ENCODE results near the gene ANKFY1. TPM values are rescaled to one million over a fixed set of nuclear protein-coding genes. Genes with fewer than 3 reads are reported as not detected.

Gene ANKFY1
- total and polyA plus RNA-seq, 9 of the 15 experiments (the other 6 are each of a cell fraction or from before 2014, with no cell fraction given), result 4.3 to 25.6 (median 12.2) TPM

DNA sequence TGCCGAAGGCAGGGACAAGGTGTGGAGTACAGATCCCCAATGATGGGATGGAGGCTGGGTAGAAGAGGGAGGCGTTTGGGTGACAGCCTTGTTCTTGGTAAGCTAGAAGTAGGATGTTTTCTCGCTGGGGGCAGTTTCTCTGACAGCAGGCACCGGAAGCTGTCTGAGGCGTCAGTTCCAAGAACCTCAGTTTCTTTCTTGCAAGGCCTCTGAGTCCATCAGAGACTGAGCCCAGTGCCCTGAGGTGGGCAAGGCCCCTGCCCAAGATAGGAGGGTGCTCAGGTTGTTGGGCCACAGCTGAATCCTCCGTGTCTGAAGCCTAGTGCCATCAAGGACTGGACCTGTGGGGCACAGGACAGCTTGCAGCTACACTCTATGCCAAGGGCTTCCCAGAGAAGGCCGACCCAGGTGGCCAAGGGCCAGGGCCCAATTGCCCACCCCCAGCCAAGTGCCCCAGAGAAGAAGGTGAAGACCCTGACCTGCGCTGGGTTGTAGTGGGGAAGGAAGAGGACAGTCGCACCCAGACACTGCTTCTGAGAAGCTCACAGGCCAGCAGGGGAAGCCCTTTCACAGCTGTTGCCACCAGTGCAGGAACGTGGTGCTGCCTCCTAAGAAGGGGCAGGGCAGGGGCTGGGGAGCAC lies 107.7 kb downstream of the ANKFY1 start (continued):
- TF ChIP-seq FOXJ2 (tag; IDR thresholded peaks at IDR 0.05), result no peak
- TF ChIP-seq SIRT6 (IDR thresholded peaks at IDR 0.05; ENCODE audit: low read depth, low read length), result no peak
- TF ChIP-seq SMAD1 (IDR thresholded peaks at IDR 0.05; ENCODE audit: low read depth, low read length, partially characterized antibody), result no peak
- no peak for TF ChIP-seq NFATC3 (IDR thresholded peaks at IDR 0.05)
- no peak for TF ChIP-seq ZNF253 (CRISPR knock-in tag; conservative IDR thresholded peaks at IDR 0.05)
- TF ChIP-seq ARID1B (IDR thresholded peaks at IDR 0.05), result no peak

DNA sequence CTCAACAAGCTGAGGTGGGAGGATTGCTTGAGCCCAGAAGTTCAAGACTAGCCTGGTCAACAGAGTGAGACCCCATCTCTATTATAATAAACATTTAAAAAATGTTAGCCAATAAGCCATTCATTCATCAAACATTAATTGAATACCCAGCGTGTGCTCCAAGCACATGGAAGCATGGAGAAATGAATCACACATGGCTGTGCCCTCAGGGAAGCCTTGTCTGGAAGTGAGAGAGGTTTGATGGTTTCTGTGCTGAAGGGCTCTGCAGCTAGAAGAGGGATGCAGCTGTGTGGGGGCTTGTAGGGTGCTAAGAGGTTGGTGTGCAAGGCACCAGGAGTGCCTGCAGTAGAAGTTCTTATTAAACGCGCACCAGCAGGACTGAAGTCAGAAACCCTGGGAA lies 109.6 kb downstream of the ANKFY1 start:
- Histone ChIP-seq H3K27ac (ENCODE audit: extremely low read depth, low read depth, low read length) (no peak overlapping the region), H3K36me3 (ENCODE audit: control insufficient read depth, insufficient read depth, low read length) (no peaks in the 10 kb centered on the region), H3K27me3 (ENCODE audit: control insufficient read depth in 2 of 2, insufficient read depth in 2 of 2, low read length in 2 of 2) (no peaks in the 10 kb centered on the region), H3K4me2 (ENCODE audit: insufficient read depth, low read length) (no peak overlapping the region), H3K4me3 (no peak overlapping the region), H3K9me1 (ENCODE audit: control insufficient read depth, insufficient read depth, low read length) (no peaks in the 10 kb centered on the region), H3K4me1 (replicated peaks in 1 of 2; ENCODE audit: control insufficient read depth in 2 of 2, insufficient read depth in 2 of 2, low read length in 2 of 2) (no peaks in the 10 kb centered on the region; a peak in 1 of 5 replicates), H3K9ac (ENCODE audit: insufficient read depth in 1 of 2, low read depth in 2 of 2, low read length in 2 of 2) (no peak overlapping the region), H2AFZ (ENCODE audit: low read depth, low read length) (no peak overlapping the region), H3K79me2 (ENCODE audit: control insufficient read depth, insufficient read depth, low read length) (no peaks in the 10 kb centered on the region), H4K20me1 (replicated peaks; ENCODE audit: control insufficient read depth, insufficient read depth, low read length) (no peaks in the 10 kb centered on the region), H3K9me3 (replicated peaks; ENCODE audit: control insufficient read depth, insufficient read depth, low read depth, low read length) (no peaks in the 10 kb centered on the region)
- in situ Hi-C loops (cut with MboI) (no loop called here), intact Hi-C loops (cut with micrococcal nuclease) (no loop called here)
- WGBS (ENCODE audit: insufficient coverage, low coverage, missing lambda C conversion rate), result 50% methylated on average over 1 of the region's 3 CpGs
- POLR2A ChIA-PET, result interaction anchor here (3.9 kb wide), 1 partner anchor 10 kb away, joined by 21 read pairs; the partner anchor contains the start of genes CYB5D2 and ZZEF1
- DNase-seq (ENCODE audit: extremely low read depth in 1 of 4, low spot score in 3 of 4) (no peak), FAIRE-seq (no peak), ATAC-seq (no peak)
- CTCF ChIA-PET (ENCODE audit: low intra/inter-chr PET ratio), result no interaction called here
- no TSS peak for BruUV-seq (replicated peaks)
- TF ChIP-seq, protein P1, sequence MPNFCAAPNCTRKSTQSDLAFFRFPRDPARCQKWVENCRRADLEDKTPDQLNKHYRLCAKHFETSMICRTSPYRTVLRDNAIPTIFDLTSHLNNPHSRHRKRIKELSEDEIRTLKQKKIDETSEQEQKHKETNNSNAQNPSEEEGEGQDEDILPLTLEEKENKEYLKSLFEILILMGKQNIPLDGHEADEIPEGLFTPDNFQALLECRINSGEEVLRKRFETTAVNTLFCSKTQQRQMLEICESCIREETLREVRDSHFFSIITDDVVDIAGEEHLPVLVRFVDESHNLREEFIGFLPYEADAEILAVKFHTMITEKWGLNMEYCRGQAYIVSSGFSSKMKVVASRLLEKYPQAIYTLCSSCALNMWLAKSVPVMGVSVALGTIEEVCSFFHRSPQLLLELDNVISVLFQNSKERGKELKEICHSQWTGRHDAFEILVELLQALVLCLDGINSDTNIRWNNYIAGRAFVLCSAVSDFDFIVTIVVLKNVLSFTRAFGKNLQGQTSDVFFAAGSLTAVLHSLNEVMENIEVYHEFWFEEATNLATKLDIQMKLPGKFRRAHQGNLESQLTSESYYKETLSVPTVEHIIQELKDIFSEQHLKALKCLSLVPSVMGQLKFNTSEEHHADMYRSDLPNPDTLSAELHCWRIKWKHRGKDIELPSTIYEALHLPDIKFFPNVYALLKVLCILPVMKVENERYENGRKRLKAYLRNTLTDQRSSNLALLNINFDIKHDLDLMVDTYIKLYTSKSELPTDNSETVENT (CRISPR knock-in tag; IDR thresholded peaks at IDR 0.05), result no peak
- TF ChIP-seq, protein P2, sequence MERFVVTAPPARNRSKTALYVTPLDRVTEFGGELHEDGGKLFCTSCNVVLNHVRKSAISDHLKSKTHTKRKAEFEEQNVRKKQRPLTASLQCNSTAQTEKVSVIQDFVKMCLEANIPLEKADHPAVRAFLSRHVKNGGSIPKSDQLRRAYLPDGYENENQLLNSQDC (CRISPR knock-in tag; IDR thresholded peaks at IDR 0.05), result no peak
- TF ChIP-seq ZNF12 (CRISPR knock-in tag; IDR thresholded peaks at IDR 0.05) (no peak), ZNF766 (CRISPR knock-in tag; conservative IDR thresholded peaks at IDR 0.05) (no peak), BRD4 (IDR thresholded peaks at IDR 0.05) (no peak), NCOA2 (IDR thresholded peaks at IDR 0.05; ENCODE audit: partially characterized antibody in 2 of 2) (no peak), NONO (IDR thresholded peaks at IDR 0.05; ENCODE audit: low read depth in 2 of 2, low read length in 1 of 2) (no peak), HMG20B (CRISPR knock-in tag; IDR thresholded peaks at IDR 0.05) (no peak), ZC3H11A (IDR thresholded peaks at IDR 0.05; ENCODE audit: low read depth, low read length) (no peak), MAZ (CRISPR knock-in tag; conservative IDR thresholded peaks at IDR 0.05 in 1 of 2, IDR thresholded peaks at IDR 0.05 in 1 of 2) (no peak), ZFP1 (CRISPR knock-in tag; IDR thresholded peaks at IDR 0.05) (no peak)
- TF ChIP-seq, protein P3, sequence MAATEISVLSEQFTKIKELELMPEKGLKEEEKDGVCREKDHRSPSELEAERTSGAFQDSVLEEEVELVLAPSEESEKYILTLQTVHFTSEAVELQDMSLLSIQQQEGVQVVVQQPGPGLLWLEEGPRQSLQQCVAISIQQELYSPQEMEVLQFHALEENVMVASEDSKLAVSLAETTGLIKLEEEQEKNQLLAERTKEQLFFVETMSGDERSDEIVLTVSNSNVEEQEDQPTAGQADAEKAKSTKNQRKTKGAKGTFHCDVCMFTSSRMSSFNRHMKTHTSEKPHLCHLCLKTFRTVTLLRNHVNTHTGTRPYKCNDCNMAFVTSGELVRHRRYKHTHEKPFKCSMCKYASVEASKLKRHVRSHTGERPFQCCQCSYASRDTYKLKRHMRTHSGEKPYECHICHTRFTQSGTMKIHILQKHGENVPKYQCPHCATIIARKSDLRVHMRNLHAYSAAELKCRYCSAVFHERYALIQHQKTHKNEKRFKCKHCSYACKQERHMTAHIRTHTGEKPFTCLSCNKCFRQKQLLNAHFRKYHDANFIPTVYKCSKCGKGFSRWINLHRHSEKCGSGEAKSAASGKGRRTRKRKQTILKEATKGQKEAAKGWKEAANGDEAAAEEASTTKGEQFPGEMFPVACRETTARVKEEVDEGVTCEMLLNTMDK (IDR thresholded peaks at IDR 0.05; ENCODE audit: borderline replicate concordance, insufficient read depth, low read depth, low read length, poor library complexity, severe bottlenecking), result no peak

All from K562 (cell line).